HUDEP-2 (cell line): ENCODE results near the gene MC1R.
"Not testable (repeated sequence)": the region's sequence is repeated elsewhere in the genome, so short reads cannot be mapped to it uniquely, and the experiment has no call there.

Experiments used
- DNase-seq, 76 experiments: peaks; one replicate each; lab custom pipeline; 2025; ENCODE audit not compliant: unreplicated experiment in 76 of 76; lab: John Stamatoyannopoulos, UW

Gene MC1R

GRCh38 chr16:89957216-89957785, 38.6 kb downstream of the MC1R start:
- DNase-seq, result no peak

GRCh38 chr16:89958068-89958467, 39.4 kb downstream of the MC1R start:
- DNase-seq, result peak in 5 of 76 experiments; percentile 4 to 31 (median 13)

GRCh38 chr16:89958596-89958995, 39.9 kb downstream of the MC1R start:
- DNase-seq, result no peak

GRCh38 chr16:89960966-89961365, 42.3 kb downstream of the MC1R start:
- DNase-seq, result no peak

- no peak for DNase-seq
Observed at GRCh38 chr16:89961920-89962319, 43.3 kb downstream of the MC1R start.

- DNase-seq, result no peak
Observed at GRCh38 chr16:89962754-89963498, 44.3 kb downstream of the MC1R start.

- DNase-seq, result no peak
Observed at GRCh38 chr16:89964201-89964600, 45.5 kb downstream of the MC1R start.

- no peak for DNase-seq
Observed at GRCh38 chr16:89965447-89966225, 47.0 kb downstream of the MC1R start.

GRCh38 chr16:89966756-89967155, 48.1 kb downstream of the MC1R start:
- no peak for DNase-seq

- not testable (repeated sequence) for DNase-seq
Observed at GRCh38 chr16:89967436-89967835, 48.8 kb downstream of the MC1R start.

GRCh38 chr16:89968074-89968473, 49.4 kb downstream of the MC1R start:
- DNase-seq, result not testable (repeated sequence)

- DNase-seq, result no peak
Observed at GRCh38 chr16:89969741-89970410, 51.2 kb downstream of the MC1R start.
